Mesenchymal stem cell (in vitro differentiated cells and primary cell): ENCODE data around the gene STN1.

ENCODE experiments used
- DNase-seq: peaks from one replicate; pipeline ENCODE4 v3.0.0-alpha.2; 2013
- H2AFZ ChIP-seq: one replicate; pipeline ENCODE4 v1.6.1; 2013; ENCODE audit warnings: low read depth, mild to moderate bottlenecking, control low read depth, inconsistent platforms, low read length, moderate library complexity
- H2AK5ac ChIP-seq: 2 replicates; pipeline ENCODE4 v1.6.1; 2013; ENCODE audit warnings: low read length, moderate library complexity, mild to moderate bottlenecking, inconsistent platforms; ENCODE audit not compliant: severe bottlenecking
- H2BK120ac ChIP-seq: one replicate; pipeline ENCODE4 v1.6.1; 2013; ENCODE audit warnings: low read depth, mild to moderate bottlenecking, inconsistent platforms, low read length, moderate library complexity
- H2BK12ac ChIP-seq, 2 experiments: one replicate each; pipeline ENCODE4 v1.6.1; 2013; ENCODE audit warnings: inconsistent platforms in 2 of 2, low read length in 2 of 2, mild to moderate bottlenecking in 2 of 2, moderate library complexity in 2 of 2, control low read depth in 1 of 2
- H2BK15ac ChIP-seq: one replicate; pipeline ENCODE4 v1.6.1; 2013; ENCODE audit warnings: mild to moderate bottlenecking, low read depth, inconsistent platforms; ENCODE audit not compliant: poor library complexity, severe bottlenecking
- H2BK5ac ChIP-seq: 2 replicates; pipeline ENCODE4 v1.6.1; 2013; ENCODE audit warnings: low read depth, mild to moderate bottlenecking, low read length, control low read depth, inconsistent platforms; ENCODE audit not compliant: poor library complexity, severe bottlenecking
- H3K14ac ChIP-seq, 2 experiments: one replicate each; pipeline ENCODE4 v1.6.1; 2013; ENCODE audit warnings: inconsistent platforms in 2 of 2, low read length in 2 of 2, control low read depth in 1 of 2, mild to moderate bottlenecking in 1 of 2, moderate library complexity in 1 of 2
- H3K18ac ChIP-seq, 2 experiments: one replicate each; pipeline ENCODE4 v1.6.1; 2013; ENCODE audit warnings: inconsistent platforms in 2 of 2, low read length in 2 of 2, control low read depth in 1 of 2, low read depth in 1 of 2, mild to moderate bottlenecking in 1 of 2
- H3K23ac ChIP-seq, 2 experiments: one replicate each; pipeline ENCODE4 v1.6.1; 2013; ENCODE audit warnings: inconsistent platforms in 2 of 2, low read length in 2 of 2, mild to moderate bottlenecking in 2 of 2, moderate library complexity in 2 of 2, control low read depth in 1 of 2
- H3K27ac ChIP-seq: 2 replicates; pipeline ENCODE4 v1.5.1; 2013; ENCODE audit warnings: mild to moderate bottlenecking, moderate library complexity, low read length, control low read depth, inconsistent platforms; ENCODE audit not compliant: poor library complexity, severe bottlenecking
- H3K27me3 ChIP-seq, 2 experiments: 2 replicates each; pipeline versions ENCODE4 v1.6.1 to v1.7.0; 2013; ENCODE audit warnings: low read length in 2 of 2, mild to moderate bottlenecking in 2 of 2, moderate library complexity in 2 of 2, control low read depth in 1 of 2, inconsistent platforms in 1 of 2; ENCODE audit not compliant: control insufficient read depth in 1 of 2, insufficient read depth in 1 of 2
- H3K36me3 ChIP-seq, 2 experiments: 2 replicates each; pipeline versions ENCODE4 v1.6.1 to v1.7.0; 2013; ENCODE audit warnings: low read length in 2 of 2, control low read depth in 1 of 2, inconsistent platforms in 1 of 2, low read depth in 1 of 2, mild to moderate bottlenecking in 1 of 2; ENCODE audit not compliant: insufficient read depth in 2 of 2, control insufficient read depth in 1 of 2
- H3K4ac ChIP-seq, 2 experiments: one replicate each; pipeline ENCODE4 v1.6.1; 2013; ENCODE audit warnings: inconsistent platforms in 2 of 2, low read length in 2 of 2, mild to moderate bottlenecking in 2 of 2, moderate library complexity in 2 of 2, control low read depth in 1 of 2, low read depth in 1 of 2
- H3K4me1 ChIP-seq: 2 replicates; pipeline ENCODE4 v1.6.1; 2013; ENCODE audit warnings: low read depth, low read length, control low read depth; ENCODE audit not compliant: control insufficient read depth, insufficient read depth
- H3K4me2 ChIP-seq: 2 replicates; pipeline ENCODE4 v1.6.1; 2013; ENCODE audit warnings: low read length, mild to moderate bottlenecking, inconsistent platforms; ENCODE audit not compliant: poor library complexity, severe bottlenecking
- H3K4me3 ChIP-seq, 2 experiments: 2 replicates each; pipeline versions ENCODE4 v1.5.1 to v1.7.0; 2013; ENCODE audit warnings: low read length in 2 of 2, mild to moderate bottlenecking in 2 of 2, control low read depth in 1 of 2, low read depth in 1 of 2; ENCODE audit not compliant: insufficient read depth in 1 of 2
- H3K79me1 ChIP-seq: replicated peaks from 2 replicates; pipeline ENCODE4 v1.6.1; 2013; ENCODE audit warnings: mild to moderate bottlenecking, control low read depth, low read length, inconsistent platforms; ENCODE audit not compliant: poor library complexity, severe bottlenecking
- H3K9ac ChIP-seq: 2 replicates; pipeline ENCODE4 v1.7.0; 2013; ENCODE audit warnings: mild to moderate bottlenecking, low read length, moderate library complexity
- H3K9me3 ChIP-seq: 2 replicates; pipeline ENCODE4 v1.7.0; 2013; ENCODE audit warnings: mild to moderate bottlenecking, low read length; ENCODE audit not compliant: control insufficient read depth
- H4K8ac ChIP-seq: one replicate; pipeline ENCODE4 v1.6.1; 2013; ENCODE audit warnings: inconsistent platforms, mild to moderate bottlenecking, low read length, moderate library complexity
- H4K91ac ChIP-seq: one replicate; pipeline ENCODE4 v1.6.1; 2013; ENCODE audit warnings: mild to moderate bottlenecking, low read length, inconsistent platforms
- whole genome bisulfite sequencing: methylation state at CpG from one replicate; pipeline ENCODE4 v1.1.7; 2013; ENCODE audit warnings: mixed read lengths; 5-methylcytosine and 5-hydroxymethylcytosine counted together

Gene STN1

DNA sequence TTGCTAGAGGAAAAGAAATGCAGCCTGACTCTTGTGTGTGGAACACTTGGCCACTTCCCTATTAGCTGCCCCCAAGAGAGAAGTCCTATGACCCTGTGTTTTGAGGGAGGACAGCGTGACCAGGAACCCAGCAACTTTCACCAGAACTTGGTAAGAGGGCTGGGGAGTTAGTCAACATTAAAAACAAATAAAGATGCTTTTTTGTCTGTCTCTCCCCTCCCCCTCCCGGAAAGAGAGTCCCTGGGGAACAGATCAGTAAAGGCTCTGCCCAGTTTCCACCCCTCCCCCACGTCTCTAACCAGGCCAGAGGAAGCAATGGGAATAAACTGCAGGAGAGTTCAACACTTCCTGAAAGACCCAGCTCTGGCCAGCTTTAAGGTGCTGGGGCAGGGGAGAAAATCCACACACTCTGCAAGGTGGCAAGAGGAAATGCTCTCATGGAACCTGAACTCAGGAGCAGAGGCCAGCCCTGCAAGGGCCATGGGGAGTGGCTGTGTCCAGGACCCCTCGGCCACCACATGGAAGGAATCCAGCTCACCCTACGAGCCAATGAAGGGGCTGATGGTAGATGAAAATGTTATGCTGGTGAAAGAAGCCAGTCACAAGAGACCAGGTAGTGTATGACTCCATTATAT, 84.1 kb downstream of the STN1 start:
- no peak overlapping the region for H3K14ac ChIP-seq
- peak overlapping the region; percentile 83 for H4K91ac ChIP-seq
- whole genome bisulfite sequencing = 23% methylated on average over 5 of the region's 5 CpGs
- no peak overlapping the region for H2AK5ac ChIP-seq
- peak overlapping the region; percentile 25 for H3K9ac ChIP-seq
- peak; percentile 68 for DNase-seq
- H3K4me3 ChIP-seq = no peak overlapping the region
- H3K4me1 ChIP-seq = no peaks in the 10 kb centered on the region
- H3K36me3 ChIP-seq = no peaks in the 10 kb centered on the region
- H3K79me1 ChIP-seq = peaks cover 3% of the 10 kb centered on the region
- H2AFZ ChIP-seq = no peak overlapping the region
- no peak overlapping the region for H3K23ac ChIP-seq
- H3K4ac ChIP-seq = peak overlapping the region in 1 of 2 experiments; percentile 0
- peak overlapping the region; percentile 76 for H4K8ac ChIP-seq
- no peaks in the 10 kb centered on the region for H3K9me3 ChIP-seq
- no peak overlapping the region for H2BK5ac ChIP-seq
- peak overlapping the region; percentile 19 to 75 for H2BK12ac ChIP-seq
- H3K27ac ChIP-seq = no peak overlapping the region
- H3K27me3 ChIP-seq = peaks cover 0 to 5% of the 10 kb centered on the region in 2 experiments
- H2BK120ac ChIP-seq = peak overlapping the region; percentile 84
- H3K4me2 ChIP-seq = no peak overlapping the region
- H2BK15ac ChIP-seq = no peak overlapping the region
- peak overlapping the region; percentile 54 to 88 for H3K18ac ChIP-seq

DNA sequence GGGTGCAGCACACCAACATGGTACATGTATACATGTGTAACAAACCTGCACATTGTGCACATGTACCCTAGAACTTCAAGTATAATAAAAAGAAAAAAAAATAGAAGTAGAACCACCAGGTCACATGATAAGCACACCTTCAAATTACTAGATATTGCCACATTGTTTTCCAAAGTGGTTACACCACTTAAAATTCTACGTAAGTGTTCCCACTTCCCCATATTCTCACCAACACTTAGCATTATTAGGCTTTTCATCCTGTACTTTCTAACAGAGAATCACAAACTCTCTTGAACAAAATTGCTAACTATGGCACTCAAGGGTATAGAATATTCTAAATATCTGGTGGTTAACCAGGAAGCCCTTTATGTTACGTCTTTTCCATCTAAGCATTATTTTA, 85.2 kb downstream of the STN1 start:
- no peak overlapping the region for H3K18ac ChIP-seq
- H2AFZ ChIP-seq = no peak overlapping the region

More for the DNA sequence above, 85.2 kb downstream of the STN1 start:
- H2AK5ac ChIP-seq = no peak overlapping the region
- no peak overlapping the region for H3K4ac ChIP-seq
- H3K23ac ChIP-seq = no peak overlapping the region
- H3K27me3 ChIP-seq = peaks cover 0 to 4% of the 10 kb centered on the region in 2 experiments
- H3K4me1 ChIP-seq = peaks cover 6% of the 10 kb centered on the region
- DNase-seq = no peak
- H3K4me3 ChIP-seq = no peak overlapping the region
- no peak overlapping the region for H2BK15ac ChIP-seq
- no peak overlapping the region for H3K27ac ChIP-seq
- no peaks in the 10 kb centered on the region for H3K36me3 ChIP-seq
- H2BK12ac ChIP-seq = no peak overlapping the region
- H3K9me3 ChIP-seq = no peaks in the 10 kb centered on the region
- WGBS = 100% methylated on average over 1 of the region's 2 CpGs
- no peak overlapping the region for H4K8ac ChIP-seq
- H3K14ac ChIP-seq = no peak overlapping the region
- no peak overlapping the region for H3K9ac ChIP-seq
- H2BK120ac ChIP-seq = no peak overlapping the region
- H3K79me1 ChIP-seq = peaks cover 3% of the 10 kb centered on the region
- H2BK5ac ChIP-seq = no peak overlapping the region
- H4K91ac ChIP-seq = no peak overlapping the region
- no peak overlapping the region for H3K4me2 ChIP-seq
